Stomach smooth muscle (tissue), 2 donors: ENCODE measurements around the gene E2F3.

Experiments
- H3K27ac ChIP-seq: one replicate; pipeline ENCODE4 v1.7.0; 2013; ENCODE audit warnings: mild to moderate bottlenecking, low read length, inconsistent platforms
- H3K27me3 ChIP-seq, 2 donors: one replicate each; pipeline ENCODE4 v1.7.0; 2013; ENCODE audit warnings: low read length in 2 of 2; ENCODE audit not compliant: insufficient read depth in 2 of 2, control insufficient read depth in 1 of 2
- H3K36me3 ChIP-seq, 2 donors: one replicate each; pipeline ENCODE4 v1.7.0; 2013; ENCODE audit warnings: low read length in 2 of 2; ENCODE audit not compliant: control insufficient read depth in 2 of 2, insufficient read depth in 2 of 2
- H3K4me1 ChIP-seq: one replicate; pipeline ENCODE4 v1.7.0; 2013; ENCODE audit warnings: low read length; ENCODE audit not compliant: control insufficient read depth, insufficient read depth
- H3K4me3 ChIP-seq, 2 donors: one replicate each; pipeline ENCODE4 v1.7.0; 2013; ENCODE audit warnings: low read length in 2 of 2
- H3K9ac ChIP-seq, 2 donors: one replicate each; pipeline ENCODE4 v1.7.0; 2013; ENCODE audit warnings: low read length in 2 of 2, mild to moderate bottlenecking in 1 of 2
- H3K9me3 ChIP-seq, 2 donors: one replicate each; pipeline ENCODE4 v1.7.0; 2013; ENCODE audit warnings: low read length in 2 of 2; ENCODE audit not compliant: control insufficient read depth in 2 of 2
- donor health status: healthy.
- donor health status: Pancreatic carcinoma.

Gene E2F3

DNA sequence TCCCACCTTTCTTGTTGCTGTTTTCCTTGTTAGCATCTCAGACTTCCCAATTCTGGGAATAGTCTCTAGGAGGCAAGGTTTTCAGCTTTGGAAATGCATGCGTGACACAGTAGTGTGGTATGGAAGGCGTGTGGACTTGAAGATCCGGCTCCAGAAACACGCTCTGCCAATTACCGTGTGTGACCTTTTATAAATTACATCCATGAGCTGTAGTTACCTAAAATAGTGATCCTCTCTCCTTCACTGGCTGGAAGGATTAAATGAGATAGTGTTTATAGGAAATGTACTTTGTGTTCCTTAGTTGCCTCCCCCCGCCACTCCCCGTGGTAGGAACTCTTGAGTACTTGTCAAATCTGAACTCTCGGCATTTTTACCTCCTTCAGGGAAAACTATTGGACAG, 13.0 kb downstream of the E2F3 start:
- Histone ChIP-seq H3K27me3 (no peaks in the 10 kb centered on the region), H3K9ac (no peak overlapping the region), H3K4me3 (no peak overlapping the region), H3K9me3 (no peaks in the 10 kb centered on the region), H3K36me3 (peaks cover 0 to 2% of the 10 kb centered on the region in 2 donors), H3K27ac (no peak overlapping the region), H3K4me1 (no peaks in the 10 kb centered on the region)

- Histone ChIP-seq H3K9me3 (no peaks in the 10 kb centered on the region), H3K4me1 (no peaks in the 10 kb centered on the region), H3K9ac (no peak overlapping the region), H3K27ac (no peak overlapping the region), H3K4me3 (no peak overlapping the region), H3K27me3 (no peaks in the 10 kb centered on the region), H3K36me3 (no peaks in the 10 kb centered on the region)
Measured at GRCh38 chr6:20415304-20415703, 13.6 kb downstream of the E2F3 start.

GRCh38 chr6:20415712-20416454, 14.2 kb downstream of the E2F3 start:
- H3K9ac ChIP-seq, result no peak overlapping the region
- H3K4me3 ChIP-seq, result no peak overlapping the region
- H3K27ac ChIP-seq, result no peak overlapping the region
- H3K9me3 ChIP-seq, result no peaks in the 10 kb centered on the region
- no peaks in the 10 kb centered on the region for H3K4me1 ChIP-seq
- H3K36me3 ChIP-seq, result no peaks in the 10 kb centered on the region
- H3K27me3 ChIP-seq, result no peaks in the 10 kb centered on the region

- H3K27me3 ChIP-seq, result no peaks in the 10 kb centered on the region
- no peak overlapping the region for H3K9ac ChIP-seq
- no peak overlapping the region for H3K27ac ChIP-seq
- H3K4me3 ChIP-seq, result no peak overlapping the region
- no peaks in the 10 kb centered on the region for H3K9me3 ChIP-seq
- no peaks in the 10 kb centered on the region for H3K4me1 ChIP-seq
- H3K36me3 ChIP-seq, result no peaks in the 10 kb centered on the region
Measured at GRCh38 chr6:20416567-20417345, 15.1 kb downstream of the E2F3 start.

DNA sequence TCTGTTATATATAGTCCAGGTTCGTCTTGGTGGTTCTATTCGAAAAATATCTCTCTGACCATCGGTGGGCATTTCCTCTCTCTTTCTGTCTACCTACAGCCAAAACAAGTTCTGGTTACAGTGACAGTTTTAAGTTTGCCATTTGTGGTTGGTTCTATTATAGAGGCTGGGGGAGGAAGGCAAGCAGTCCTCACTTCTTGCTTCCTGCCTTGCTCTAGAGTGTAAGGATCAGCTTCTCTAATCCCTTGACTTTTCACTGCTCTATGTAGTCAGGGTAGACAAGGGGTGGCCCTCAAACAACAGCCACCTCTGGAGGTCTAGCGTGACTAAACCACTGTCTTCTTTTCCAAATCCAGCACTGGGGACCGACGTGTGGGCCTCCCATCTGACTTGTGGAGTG, 16.1 kb downstream of the E2F3 start:
- H3K27ac ChIP-seq, result no peak overlapping the region
- no peaks in the 10 kb centered on the region for H3K9me3 ChIP-seq
- H3K36me3 ChIP-seq, result no peaks in the 10 kb centered on the region
- no peak overlapping the region for H3K4me3 ChIP-seq
- no peaks in the 10 kb centered on the region for H3K27me3 ChIP-seq
- H3K9ac ChIP-seq, result no peak overlapping the region
- no peaks in the 10 kb centered on the region for H3K4me1 ChIP-seq

DNA sequence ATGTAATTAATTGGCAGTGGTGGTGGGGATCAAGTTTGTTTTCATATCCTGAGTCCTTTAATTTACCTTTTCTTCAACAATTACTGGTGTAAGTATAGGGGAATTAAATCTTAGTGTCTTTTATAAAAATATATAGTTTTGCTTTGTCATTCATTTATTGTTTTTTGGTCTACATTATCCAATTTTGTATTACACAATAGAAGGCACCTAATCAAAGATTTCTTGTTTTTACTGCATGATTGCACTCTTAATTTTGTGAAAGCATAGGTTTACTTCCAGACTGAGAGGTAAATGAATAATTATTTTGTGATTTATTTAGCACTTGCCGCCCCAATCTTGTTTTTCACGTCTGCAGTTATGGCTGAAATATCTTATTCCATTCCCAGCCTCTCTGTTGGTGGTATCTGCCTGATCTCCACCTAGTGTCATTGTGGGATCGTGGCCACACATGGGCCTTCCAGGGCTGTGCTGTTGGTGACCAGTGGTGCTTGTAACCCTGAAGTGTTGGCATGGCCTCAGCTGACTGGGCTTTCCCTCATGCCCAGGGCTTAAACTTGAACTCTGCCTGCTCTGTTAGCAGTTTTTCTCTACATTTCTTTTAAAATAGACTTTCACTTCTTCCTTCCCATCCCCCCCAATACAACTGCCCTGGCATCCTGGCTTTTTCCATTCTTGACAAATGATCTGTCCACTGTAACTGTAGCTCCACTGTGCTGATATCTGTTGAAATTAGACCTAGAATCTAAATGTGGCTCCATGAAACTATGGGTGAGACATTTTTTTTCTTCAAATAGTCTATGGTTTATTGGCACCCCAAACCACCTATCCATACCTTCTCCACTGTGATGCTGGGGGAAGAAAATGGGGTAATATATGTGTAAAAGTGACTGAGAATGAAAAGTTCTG, 24.8 kb downstream of the E2F3 start:
- Histone ChIP-seq H3K27me3 (no peaks in the 10 kb centered on the region), H3K9ac (no peak overlapping the region), H3K4me1 (no peaks in the 10 kb centered on the region), H3K4me3 (no peak overlapping the region), H3K9me3 (no peaks in the 10 kb centered on the region), H3K27ac (no peak overlapping the region), H3K36me3 (no peaks in the 10 kb centered on the region)

DNA sequence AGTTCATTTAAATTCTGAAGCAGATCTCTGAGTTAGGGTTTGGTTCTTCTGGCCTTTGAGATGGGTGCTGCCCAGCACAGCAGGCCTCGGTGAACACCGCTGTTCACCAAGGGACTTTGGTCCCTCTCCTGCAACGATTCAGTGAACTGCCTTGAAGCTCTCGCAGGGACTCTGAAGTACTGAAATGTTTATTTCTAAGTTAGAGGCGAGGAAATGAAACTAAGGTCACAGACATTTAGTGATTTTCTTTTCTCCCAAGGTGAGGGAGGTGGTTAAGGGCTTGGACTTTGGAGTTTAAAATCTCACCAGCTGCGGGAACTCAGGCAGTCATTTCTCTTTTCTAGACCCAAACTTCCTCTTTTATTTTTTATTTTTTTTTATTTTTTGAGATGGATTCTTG, 26.2 kb downstream of the E2F3 start:
- Histone ChIP-seq H3K9ac (no peak overlapping the region), H3K27ac (no peak overlapping the region), H3K4me3 (no peak overlapping the region), H3K36me3 (no peaks in the 10 kb centered on the region), H3K4me1 (no peaks in the 10 kb centered on the region), H3K27me3 (no peaks in the 10 kb centered on the region), H3K9me3 (no peaks in the 10 kb centered on the region)

- Histone ChIP-seq H3K4me3 (no peak overlapping the region), H3K27me3 (no peaks in the 10 kb centered on the region), H3K9ac (no peak overlapping the region), H3K9me3 (no peaks in the 10 kb centered on the region), H3K36me3 (no peaks in the 10 kb centered on the region), H3K4me1 (no peaks in the 10 kb centered on the region), H3K27ac (no peak overlapping the region)
Measured at GRCh38 chr6:20432692-20433091, 31.0 kb downstream of the E2F3 start.

GRCh38 chr6:20433321-20433720, 31.6 kb downstream of the E2F3 start:
- Histone ChIP-seq H3K4me3 (no peak overlapping the region), H3K36me3 (no peaks in the 10 kb centered on the region), H3K27me3 (no peaks in the 10 kb centered on the region), H3K9ac (no peak overlapping the region), H3K27ac (no peak overlapping the region), H3K9me3 (no peaks in the 10 kb centered on the region), H3K4me1 (no peaks in the 10 kb centered on the region)

DNA sequence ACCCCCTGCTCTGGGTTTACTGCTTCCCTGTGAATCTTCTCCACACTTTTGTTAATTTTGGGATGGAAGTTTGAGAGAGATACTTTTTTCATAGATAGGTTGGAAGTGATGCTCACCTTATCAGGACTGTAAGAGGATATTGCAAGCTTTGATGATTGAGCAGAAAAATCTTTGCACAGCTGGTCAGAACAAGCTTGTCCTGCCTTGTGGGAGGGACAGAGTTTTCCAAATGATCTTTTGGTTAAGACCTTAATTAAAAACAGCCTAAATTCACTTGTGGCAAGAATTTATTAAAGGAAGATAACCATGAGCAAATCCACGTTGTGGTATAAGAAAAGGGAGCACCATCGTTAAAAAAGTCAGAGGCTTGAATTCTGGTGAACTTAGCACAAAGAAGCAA, 32.2 kb downstream of the E2F3 start:
- Histone ChIP-seq H3K27ac (no peak overlapping the region), H3K4me1 (no peaks in the 10 kb centered on the region), H3K27me3 (no peaks in the 10 kb centered on the region), H3K4me3 (no peak overlapping the region), H3K9me3 (no peaks in the 10 kb centered on the region), H3K9ac (no peak overlapping the region), H3K36me3 (no peaks in the 10 kb centered on the region)
